GM21737 (cell line): ENCODE data around the gene WDFY3.

Source experiments
- ATAC-seq: cut with Tn5 transposase; IDR thresholded peaks from one replicate; pipeline ENCODE4 v1.9.1; 2021; ENCODE audit warnings: mild to moderate bottlenecking, moderate library complexity; ENCODE audit not compliant: unreplicated experiment

Gene WDFY3

GRCh38 chr4:84966382-84967242 is at the start of gene WDFY3:
WDFY3 (minus strand) TSS chr4:84966690; CDS start chr4:84860591, 106,099 bp downstream.
- no peak for ATAC-seq

- ATAC-seq = no peak
Observed at GRCh38 chr4:85005865-85006377, 39.4 kb upstream of the WDFY3 start.

GRCh38 chr4:85000343-85000742 is 33.9 kb upstream of the WDFY3 start:
- ATAC-seq = no peak

GRCh38 chr4:84995386-84995785 is 28.9 kb upstream of the WDFY3 start:
- no peak for ATAC-seq

GRCh38 chr4:84994280-84994679 is 27.8 kb upstream of the WDFY3 start:
- no peak for ATAC-seq

- ATAC-seq = no peak
Observed at GRCh38 chr4:84985952-84986351, 19.5 kb upstream of the WDFY3 start.

- no peak for ATAC-seq
Observed at GRCh38 chr4:84977396-84977795, 10.9 kb upstream of the WDFY3 start.

GRCh38 chr4:84973856-84974255 is 7.4 kb upstream of the WDFY3 start:
- no peak for ATAC-seq

- no peak for ATAC-seq
Observed at GRCh38 chr4:84971319-84971932, 4.9 kb upstream of the WDFY3 start.

GRCh38 chr4:84968925-84969324 is 2.4 kb upstream of the WDFY3 start:
- ATAC-seq = no peak

GRCh38 chr4:84967243-84967690 is 777 bp upstream of the WDFY3 start:
- ATAC-seq = no peak

GRCh38 chr4:84965553-84966381 is 723 bp downstream of the WDFY3 start:
- no peak for ATAC-seq

- no peak for ATAC-seq
Observed at GRCh38 chr4:84964995-84965552, 1.4 kb downstream of the WDFY3 start.

- no peak for ATAC-seq
Observed at GRCh38 chr4:84962102-84962501, 4.4 kb downstream of the WDFY3 start.

- no peak for ATAC-seq
Observed at GRCh38 chr4:84958434-84958833, 8.1 kb downstream of the WDFY3 start.

- ATAC-seq = no peak
Observed at GRCh38 chr4:84957514-84958420, 8.7 kb downstream of the WDFY3 start.

GRCh38 chr4:84956014-84956413 is 10.5 kb downstream of the WDFY3 start:
- no peak for ATAC-seq

GRCh38 chr4:84954982-84955567 is 11.4 kb downstream of the WDFY3 start:
- ATAC-seq = no peak

GRCh38 chr4:84952776-84953175 is 13.7 kb downstream of the WDFY3 start:
- ATAC-seq = no peak
